ENCODE results near the gene GPR6.

- TF ChIP-seq CTCF (IDR thresholded peaks at IDR 0.05; ENCODE audit: low read depth, low read length, poor library complexity, severe bottlenecking) (no peak), EZH2phosphoT487 (IDR thresholded peaks at IDR 0.05; ENCODE audit: borderline replicate concordance, low read length) (no peak)
Observed at GRCh38 chr6:110017946-110018345, 39.8 kb downstream of the GPR6 start.
